Esophagus muscularis mucosa (tissue), 4 donors: ENCODE results near the gene SENP7. TPM values are rescaled to one million over a fixed set of nuclear protein-coding genes. Genes with fewer than 3 reads are reported as not detected.

Experiments
- DNase-seq: peaks from one replicate; pipeline ENCODE4 v3.0.0-alpha.2; 2017; ENCODE audit errors: extremely low spot score
- H3K27ac ChIP-seq, 4 donors: fragments of 200-600 bp; sonication (generic); replicated peaks in 1 of 4; 1 replicate in 3 of 4; 2 replicates in 1 of 4; pipeline ENCODE4 v1.5.1; 2016 to 2019; ENCODE audit warnings: mild to moderate bottlenecking in 1 of 4
- H3K27me3 ChIP-seq, 4 donors: fragments of 200-600 bp; sonication (generic); one replicate each; pipeline versions ENCODE4 v1.5.1 to v1.6.0; 2016 to 2019
- H3K36me3 ChIP-seq, 4 donors: fragments of 200-600 bp; sonication (generic); one replicate each; pipeline ENCODE4 v1.5.1; 2016 to 2019
- H3K4me1 ChIP-seq, 4 donors: fragments of 200-600 bp; sonication (generic); one replicate each; pipeline ENCODE4 v1.5.1; 2016 to 2019
- H3K4me3 ChIP-seq, 4 donors: fragments of 200-600 bp; sonication (generic); 1 replicate in 2 of 4; 2 replicates in 2 of 4; pipeline ENCODE4 v1.5.1; 2016 to 2019; ENCODE audit warnings: mild to moderate bottlenecking in 4 of 4, moderate library complexity in 1 of 4
- H3K9me3 ChIP-seq, 4 donors: fragments of 200-600 bp; sonication (generic); 1 replicate in 3 of 4; 2 replicates in 1 of 4; pipeline ENCODE4 v1.5.1; 2016 to 2019
- CTCF ChIP-seq, 3 experiments: fragments of 200-600 bp in 2 of 3; fragments of 450-650 bp in 1 of 3; sonication (generic) in 2 of 3; IDR thresholded peaks; one replicate each; pipeline ENCODE4 v1.5.1; 2017 to 2019; ENCODE audit warnings: antibody characterized with exemption in 3 of 3, mild to moderate bottlenecking in 2 of 3, moderate library complexity in 1 of 3
- EP300 ChIP-seq: sonication (generic); formaldehyde crosslinking; IDR thresholded peaks from one replicate; pipeline ENCODE4 v1.6.1; 2017; ENCODE audit warnings: antibody characterized with exemption
- POLR2A ChIP-seq: fragments of 450-650 bp; IDR thresholded peaks from one replicate; pipeline ENCODE4 v1.6.1; 2017; ENCODE audit warnings: antibody characterized with exemption, moderate library complexity, mild to moderate bottlenecking, low read depth
- POLR2AphosphoS5 ChIP-seq, 2 donors: sonication (generic); formaldehyde crosslinking; IDR thresholded peaks; one replicate each; pipeline ENCODE4 v1.6.1; 2017; ENCODE audit warnings: antibody characterized with exemption in 2 of 2
- WGBS: methylation state at CpG from one replicate; pipeline ENCODE4 v1.1.5; 2018; 5-methylcytosine and 5-hydroxymethylcytosine counted together
- intact Hi-C: fragments of 100-400 bp; cut with DNase I; formaldehyde crosslinking; loops from one replicate; pipeline ENCODE4 v1.15.1; 2023
- total RNA-seq, 4 donors: library from RNA; depleted of rRNA; stranded (reverse); fragments of >200 nt; gene quantifications; one replicate each; pipeline versions ENCODE4 v1.1.0 to v1.2.1, GENCODE V29; 2016

Gene SENP7
- total RNA-seq, 4 donors from 2014 or later, result 13.7 to 23.3 (median 15.9) TPM

GRCh38 chr3:101384426-101384825 lies 128.6 kb downstream of the SENP7 start:
- WGBS, result 100% methylated on average over 4 of the region's 10 CpGs
- H3K9me3 ChIP-seq, result peaks cover 0 to 11% (median 3%) of the 10 kb centered on the region in 4 donors
- intact Hi-C loops, result no loop called here
- peaks cover 26 to 40% (median 28%) of the 10 kb centered on the region in 4 donors for H3K4me1 ChIP-seq
- TF ChIP-seq POLR2AphosphoS5 (IDR thresholded peaks at IDR 0.05) (no peak), POLR2A (no peak), EP300 (no peak), CTCF (IDR thresholded peaks at IDR 0.05) (no peak)
- peaks cover 0 to 5% (median 0%) of the 10 kb centered on the region in 4 donors for H3K36me3 ChIP-seq
- H3K27ac ChIP-seq, result no peak overlapping the region
- DNase-seq, result no peak
- no peak overlapping the region for H3K4me3 ChIP-seq
- no peaks in the 10 kb centered on the region for H3K27me3 ChIP-seq

GRCh38 chr3:101383656-101384055 lies 129.4 kb downstream of the SENP7 start:
- Histone ChIP-seq H3K4me1 (peaks cover 26 to 40% (median 28%) of the 10 kb centered on the region in 4 donors), H3K36me3 (peaks cover 0 to 5% (median 0%) of the 10 kb centered on the region in 4 donors), H3K9me3 (peaks cover 0 to 10% (median 2%) of the 10 kb centered on the region in 4 donors), H3K27me3 (no peaks in the 10 kb centered on the region), H3K4me3 (no peak overlapping the region), H3K27ac (no peak overlapping the region)
- 100% methylated on average over 2 of the region's 4 CpGs for WGBS
- DNase-seq, result no peak
- TF ChIP-seq POLR2AphosphoS5 (IDR thresholded peaks at IDR 0.05) (no peak), CTCF (IDR thresholded peaks at IDR 0.05) (no peak), POLR2A (no peak), EP300 (no peak)
- intact Hi-C loops, result no loop called here

- Histone ChIP-seq H3K4me3 (no peak overlapping the region), H3K27me3 (no peaks in the 10 kb centered on the region), H3K27ac (no peak overlapping the region), H3K36me3 (peaks cover 0 to 5% (median 0%) of the 10 kb centered on the region in 4 donors), H3K9me3 (peaks cover 0 to 9% (median 2%) of the 10 kb centered on the region in 4 donors), H3K4me1 (peaks cover 26 to 40% (median 29%) of the 10 kb centered on the region in 4 donors)
- intact Hi-C loops, result no loop called here
- DNase-seq, result no peak
- no peak for TF ChIP-seq POLR2AphosphoS5 (IDR thresholded peaks at IDR 0.05)
- TF ChIP-seq POLR2A, result no peak
- no peak for TF ChIP-seq EP300
- no peak for TF ChIP-seq CTCF (IDR thresholded peaks at IDR 0.05)
- WGBS, result 39% methylated on average over 4 of the region's 5 CpGs
Observed at GRCh38 chr3:101383156-101383575, 129.8 kb downstream of the SENP7 start.

GRCh38 chr3:101381809-101382208 lies 131.2 kb downstream of the SENP7 start:
- TF ChIP-seq CTCF (IDR thresholded peaks at IDR 0.05), result peak; percentile 47 to 61 (median 55)
- TF ChIP-seq EP300, result no peak
- Histone ChIP-seq H3K9me3 (peaks cover 0 to 6% (median 2%) of the 10 kb centered on the region in 4 donors), H3K4me1 (peaks cover 37 to 45% (median 42%) of the 10 kb centered on the region in 4 donors), H3K36me3 (peaks cover 0 to 5% (median 0%) of the 10 kb centered on the region in 4 donors), H3K27me3 (no peaks in the 10 kb centered on the region), H3K27ac (no peak overlapping the region), H3K4me3 (no peak overlapping the region)
- DNase-seq, result no peak
- intact Hi-C loops, result no loop called here
